Measurements from ENCODE around the gene ETFA. TPM values are rescaled to one million over a fixed set of nuclear protein-coding genes. Genes with fewer than 3 reads are reported as not detected.

ETFA gene
- total RNA-seq (2014; rRNA removed; shearing (Covaris generic)) = 104 and 110 TPM in 2 replicates

DNA sequence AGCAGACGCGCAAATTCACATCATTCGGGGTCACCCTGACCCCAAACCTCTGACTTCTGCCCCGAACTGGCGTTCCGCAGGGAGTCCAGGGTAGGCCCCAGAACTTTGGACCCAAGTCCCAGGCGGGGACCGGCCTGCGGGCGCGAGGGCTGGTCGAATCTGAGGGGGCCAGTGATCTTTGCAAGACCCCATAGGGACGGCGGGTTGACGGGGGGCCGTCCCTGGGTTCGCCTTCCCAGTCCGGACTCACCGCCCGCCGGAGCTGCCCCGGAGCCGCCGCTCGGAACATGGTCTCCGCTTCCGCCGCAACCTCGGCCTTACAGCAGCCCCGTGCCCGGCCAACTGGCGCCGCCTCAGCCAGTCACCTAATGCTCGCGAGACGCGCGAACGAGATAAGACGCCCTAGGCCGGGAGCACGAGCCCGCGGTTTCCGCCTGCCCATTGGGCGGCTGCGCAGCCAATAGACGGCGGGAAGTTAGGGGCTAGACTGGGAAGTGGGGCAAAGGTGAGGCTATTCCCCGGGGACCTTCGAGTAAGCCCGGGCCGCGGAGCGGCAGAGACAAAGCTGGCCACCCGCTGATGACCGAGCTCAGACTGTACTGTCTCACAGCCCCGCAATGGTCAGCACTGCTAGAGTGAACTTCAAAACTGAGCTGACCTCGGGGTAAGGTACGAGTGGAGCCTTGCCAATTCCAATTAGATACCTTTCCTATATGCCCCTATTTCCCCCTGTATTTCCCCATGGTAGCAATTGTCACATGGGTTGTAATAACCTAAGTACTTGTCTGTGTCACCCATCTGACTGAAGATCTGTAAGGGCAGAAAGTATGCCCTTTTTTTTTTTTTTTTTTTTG, at the start of gene ETFA:
ETFA (minus strand) TSS at position 370 of the 854 bp plus-strand sequence; CDS start at position 289, 81 bp downstream.
- DNase-seq (ENCODE audit: low read depth) = peak; percentile 98

GRCh38 chr15:76360416-76360815, 49.1 kb upstream of the ETFA start:
- DNase-seq (ENCODE audit: low read depth) = no peak

DNA sequence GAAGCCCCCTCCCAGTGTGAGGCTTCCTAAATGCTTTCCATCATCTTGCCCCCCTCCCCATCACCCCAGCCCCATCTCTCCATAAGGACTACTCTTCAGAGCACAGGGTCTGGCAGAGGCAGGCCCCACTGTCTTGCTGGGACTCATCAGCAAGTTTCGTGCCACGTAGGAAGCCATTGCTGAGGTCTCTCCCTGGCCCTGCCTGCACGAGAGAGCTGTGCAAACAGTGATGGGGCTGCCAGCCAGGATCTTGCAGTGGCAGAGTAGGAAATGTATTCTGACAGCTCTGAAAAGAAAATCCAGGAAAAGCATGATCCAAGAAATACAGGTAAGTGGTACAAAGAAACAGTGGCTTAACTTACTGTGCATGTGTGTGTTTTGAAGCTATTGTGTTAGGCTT, 47.9 kb upstream of the ETFA start:
- DNase-seq (ENCODE audit: low read depth) = no peak

DNA sequence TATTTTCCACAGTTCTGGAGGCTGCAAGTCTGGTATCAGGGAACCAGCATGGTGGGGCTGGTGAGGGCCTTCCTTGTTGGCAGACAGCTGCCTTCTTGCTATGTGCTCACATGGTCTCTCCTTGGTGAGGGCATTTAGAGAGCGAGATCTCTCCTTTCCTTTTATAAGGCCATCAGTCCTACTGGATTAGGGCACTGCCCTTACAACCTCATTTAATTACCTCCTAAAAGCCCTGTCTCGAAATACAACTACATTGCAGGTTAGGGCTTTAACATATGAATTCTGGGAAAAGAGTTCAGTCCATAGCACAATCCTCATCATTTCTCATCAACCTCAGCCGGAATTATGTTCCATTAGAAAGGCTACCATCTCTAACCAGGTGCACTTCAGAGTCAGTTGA, 47.2 kb upstream of the ETFA start:
- no peak for DNase-seq (ENCODE audit: low read depth)

GRCh38 chr15:76354823-76355440, 43.7 kb upstream of the ETFA start:
- DNase-seq (ENCODE audit: low read depth) = no peak

- DNase-seq (ENCODE audit: low read depth) = no peak
Observed at GRCh38 chr15:76353903-76354302, 42.6 kb upstream of the ETFA start.

DNA sequence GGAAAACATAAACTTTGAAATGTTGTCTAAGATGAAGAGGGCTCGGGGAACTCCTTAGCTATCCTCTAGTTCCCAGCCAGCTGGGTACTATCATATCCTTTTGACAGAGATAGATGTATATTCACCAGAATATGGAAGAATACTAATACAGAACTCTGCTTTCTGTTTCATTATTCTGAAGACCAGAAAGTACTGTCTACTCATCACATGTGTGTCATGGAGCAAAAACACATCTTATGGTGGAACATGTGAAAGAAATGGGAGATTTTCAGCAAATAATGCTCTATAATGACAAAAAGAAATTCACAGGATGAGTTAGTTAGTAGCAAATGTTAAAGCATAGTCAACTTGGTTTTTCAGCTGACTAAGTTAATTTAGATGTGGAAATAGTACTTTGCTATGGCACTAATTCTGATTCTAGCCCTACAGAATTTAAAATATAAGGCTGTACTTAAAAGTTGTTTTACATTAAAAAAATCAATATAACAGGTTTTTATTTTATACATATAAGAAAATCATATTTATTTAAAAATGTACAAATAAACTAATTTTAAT, 41.8 kb upstream of the ETFA start:
- DNase-seq (ENCODE audit: low read depth) = no peak

GRCh38 chr15:76349301-76350070, 38.2 kb upstream of the ETFA start:
- no peak for DNase-seq (ENCODE audit: low read depth)

- no peak for DNase-seq (ENCODE audit: low read depth)
Observed at GRCh38 chr15:76347482-76348055, 36.3 kb upstream of the ETFA start.

GRCh38 chr15:76346669-76347481, 35.6 kb upstream of the ETFA start:
- DNase-seq (ENCODE audit: low read depth) = peak; percentile 28

DNA sequence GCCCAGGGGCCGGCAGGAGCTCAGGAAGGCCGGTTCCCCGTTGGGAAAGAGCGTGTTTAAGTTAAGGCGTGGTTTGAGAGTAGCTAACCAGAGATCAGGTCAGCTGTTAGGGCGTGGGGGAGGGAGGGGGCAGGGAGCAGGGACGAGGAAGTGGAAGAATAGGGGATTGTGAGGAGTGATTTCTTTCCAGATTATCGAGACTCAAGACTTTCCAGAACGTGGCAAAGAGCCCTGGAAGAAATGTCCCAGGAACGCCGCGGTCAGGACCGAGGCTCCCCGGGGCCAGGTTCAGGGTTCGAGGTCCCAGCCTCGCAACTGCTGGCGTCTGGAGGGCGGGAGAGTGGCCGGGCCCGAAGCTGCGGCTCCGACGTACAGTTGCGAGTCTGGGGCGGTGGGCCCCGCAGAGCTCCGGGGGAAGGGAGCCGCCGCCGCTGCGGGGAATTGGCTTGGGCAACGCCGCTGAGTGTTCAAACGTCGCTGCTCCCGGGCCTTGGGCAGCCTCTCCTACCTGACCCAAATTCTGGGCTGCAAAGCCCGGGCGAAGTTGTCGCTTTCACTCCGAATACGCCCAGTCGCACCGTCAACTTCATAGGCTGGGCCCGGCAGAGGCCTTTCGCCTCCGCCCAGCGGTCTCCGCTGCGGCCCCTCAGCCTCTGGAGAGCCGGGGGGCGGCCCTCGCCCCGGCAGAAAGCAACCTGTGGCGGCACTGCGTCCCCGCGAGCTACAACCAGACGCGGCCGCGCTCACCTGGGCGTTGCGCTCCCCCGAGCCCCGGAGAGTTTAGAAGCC, 34.8 kb upstream of the ETFA start:
- DNase-seq (ENCODE audit: low read depth) = peak; percentile 41

DNA sequence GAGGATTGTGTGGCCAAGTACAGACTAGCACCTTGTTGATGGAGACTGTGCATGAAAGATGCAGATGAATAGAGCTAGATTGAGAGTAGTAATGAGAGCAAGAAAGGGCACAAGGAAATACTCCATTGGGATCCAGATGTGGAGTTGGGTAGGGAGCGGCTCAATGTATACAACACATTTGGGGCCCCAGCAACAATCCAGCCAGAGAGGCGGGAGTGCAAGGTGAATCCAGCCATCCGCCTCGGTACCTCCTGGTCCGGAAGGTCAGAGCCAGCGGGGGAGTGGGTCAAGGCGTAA, 34.3 kb upstream of the ETFA start:
- no peak for DNase-seq (ENCODE audit: low read depth)

DNA sequence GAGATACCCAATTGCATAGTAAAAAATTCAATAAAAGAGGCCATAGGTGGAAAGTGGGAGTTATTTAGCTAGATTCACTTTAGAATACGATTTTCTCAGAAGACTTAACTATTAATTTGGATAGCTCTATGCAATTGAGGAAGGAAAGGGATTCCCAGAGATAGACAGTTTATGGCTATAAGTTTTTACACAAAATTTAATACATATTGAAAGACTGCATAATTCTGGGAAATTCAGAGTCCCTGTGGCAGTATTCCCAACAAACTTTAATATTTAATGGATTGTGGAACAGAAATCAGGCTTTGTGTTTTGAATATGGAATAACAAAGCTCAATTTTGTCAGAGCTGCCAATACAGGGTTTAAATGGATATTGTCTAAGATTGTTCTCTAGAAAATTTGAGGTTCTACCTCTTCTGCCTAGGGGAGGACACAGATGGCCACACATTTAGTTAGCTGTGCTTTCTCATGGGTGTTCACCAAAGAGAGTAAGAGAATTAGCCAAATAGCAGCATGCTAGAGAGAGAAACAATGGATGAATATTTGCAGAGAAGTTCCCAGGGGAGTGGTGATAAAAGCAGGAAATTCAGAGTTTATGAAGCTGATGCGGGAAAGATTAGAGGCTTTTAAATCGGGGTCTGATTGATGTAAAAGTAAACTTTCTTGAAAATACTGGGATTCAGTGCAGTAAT, 33.8 kb upstream of the ETFA start:
- DNase-seq (ENCODE audit: low read depth) = no peak

- no peak for DNase-seq (ENCODE audit: low read depth)
Observed at GRCh38 chr15:76343313-76343996, 32.2 kb upstream of the ETFA start.

GRCh38 chr15:76342382-76343201, 31.3 kb upstream of the ETFA start:
- DNase-seq (ENCODE audit: low read depth) = no peak

DNA sequence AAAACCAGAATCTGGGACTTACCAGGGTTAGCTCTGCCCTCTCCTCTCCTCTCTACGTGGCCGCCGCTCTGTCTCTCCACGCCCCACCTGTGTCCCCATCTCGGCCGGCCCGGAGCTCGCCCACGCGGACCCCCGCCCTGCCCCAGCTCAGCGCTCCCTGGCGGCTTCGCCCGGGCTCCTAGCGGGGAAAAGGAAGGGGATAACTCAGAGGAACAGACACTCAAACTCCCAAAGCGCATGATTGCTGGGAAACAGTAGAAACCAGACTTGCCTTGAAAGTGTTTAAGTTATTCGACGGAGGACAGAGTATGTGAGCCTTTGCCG, 30.8 kb upstream of the ETFA start:
- DNase-seq (ENCODE audit: low read depth) = no peak

- no peak for DNase-seq (ENCODE audit: low read depth)
Observed at GRCh38 chr15:76341366-76342057, 30.2 kb upstream of the ETFA start.

Data from Daoy (cell line).